IMR-90 (cell line): ENCODE data around the gene GBE1. TPM values are rescaled to one million over a fixed set of nuclear protein-coding genes. Genes with fewer than 3 reads are reported as not detected.
"Not testable (repeated sequence)": the region's sequence is repeated elsewhere in the genome, so short reads cannot be mapped to it uniquely, and the experiment has no call there.

Experiments used
- ATAC-seq: fragments of 200-7000 bp; cut with Tn5 transposase; 2 replicates; pipeline ENCODE4 v1.9.1; 2020; ENCODE audit warnings: low read depth, mild to moderate bottlenecking, moderate library complexity
- BruUV-seq: library from RNA; stranded (reverse); fragments of 400-500 nt; replicated peaks from 2 replicates; lab custom pipeline; 2021; lab: Mats Ljungman, UMichigan
- CTCF ChIA-PET: fragments of 300-600 bp; formaldehyde crosslinking; extraction: SDS; loops from one replicate; lab custom pipeline; 2021; ENCODE audit warnings: antibody characterized with exemption; lab: Yijun Ruan, JAX
- POLR2A ChIA-PET: fragments of 300-600 bp; sonication (Branson Sonifier 250); formaldehyde crosslinking; loops from one replicate; lab custom pipeline; 2022; ENCODE audit warnings: antibody characterized with exemption; ENCODE audit not compliant: unreplicated experiment; lab: Charles Lee
- DNase-seq: peaks from one replicate; pipeline ENCODE4 v3.0.0; 2013
- H2AFZ ChIP-seq: replicated peaks from 2 replicates; pipeline ENCODE3; 2013; ENCODE audit warnings: low read length, mild to moderate bottlenecking; ENCODE audit not compliant: poor library complexity
- H2AK5ac ChIP-seq: 2 replicates; pipeline ENCODE4 v1.6.1; 2013; ENCODE audit warnings: low read depth, low read length, inconsistent platforms
- H2AK9ac ChIP-seq: replicated peaks from 2 replicates; pipeline ENCODE3; 2013; ENCODE audit warnings: mild to moderate bottlenecking, low read depth, low read length, moderate library complexity; ENCODE audit not compliant: poor library complexity
- H2BK120ac ChIP-seq: 2 replicates; pipeline ENCODE4 v1.6.1; 2013; ENCODE audit warnings: low read depth, low read length, inconsistent platforms
- H2BK15ac ChIP-seq: 3 replicates; pipeline ENCODE4 v1.6.1; 2013; ENCODE audit warnings: low read depth, low read length, inconsistent platforms
- H2BK20ac ChIP-seq: 2 replicates; pipeline ENCODE4 v1.6.1; 2013; ENCODE audit warnings: low read depth, mild to moderate bottlenecking, inconsistent platforms, low read length, moderate library complexity
- H2BK5ac ChIP-seq: 2 replicates; pipeline ENCODE4 v1.6.1; 2013; ENCODE audit warnings: mild to moderate bottlenecking, low read depth, low read length, inconsistent platforms; ENCODE audit not compliant: poor library complexity, severe bottlenecking
- H3K14ac ChIP-seq: replicated peaks from 2 replicates; pipeline ENCODE4 v1.6.1; 2013; ENCODE audit warnings: low read depth, low read length, inconsistent platforms
- H3K18ac ChIP-seq: 2 replicates; pipeline ENCODE4 v1.6.1; 2013; ENCODE audit warnings: low read depth, low read length, control low read depth
- H3K23ac ChIP-seq: 2 replicates; pipeline ENCODE4 v1.6.1; 2013; ENCODE audit warnings: low read depth, low read length, inconsistent platforms
- H3K27ac ChIP-seq: 2 replicates; pipeline ENCODE4 v1.5.1; 2013; ENCODE audit warnings: mild to moderate bottlenecking, control low read depth, low read length; ENCODE audit not compliant: insufficient read depth
- H3K27me3 ChIP-seq: 2 replicates; pipeline ENCODE4 v1.6.1; 2013; ENCODE audit warnings: low read length; ENCODE audit not compliant: control insufficient read depth, insufficient read depth
- H3K36me3 ChIP-seq: 2 replicates; pipeline ENCODE4 v1.6.1; 2013; ENCODE audit warnings: low read length, mixed read lengths; ENCODE audit not compliant: control insufficient read depth, insufficient read depth
- H3K4ac ChIP-seq: 2 replicates; pipeline ENCODE4 v1.6.1; 2013; ENCODE audit warnings: low read depth, low read length, inconsistent platforms
- H3K4me1 ChIP-seq: 2 replicates; pipeline ENCODE4 v1.6.1; 2013; ENCODE audit warnings: low read length, mixed read lengths; ENCODE audit not compliant: control insufficient read depth, insufficient read depth
- H3K4me2 ChIP-seq: 2 replicates; pipeline ENCODE4 v1.6.1; 2013; ENCODE audit warnings: low read depth, mild to moderate bottlenecking, control low read depth, low read length, moderate library complexity
- H3K4me3 ChIP-seq: 2 replicates; pipeline ENCODE4 v1.5.1; 2013; ENCODE audit warnings: low read depth, mild to moderate bottlenecking, control low read depth, low read length, moderate library complexity; ENCODE audit not compliant: insufficient read depth
- H3K56ac ChIP-seq: 2 replicates; pipeline ENCODE4 v1.6.1; 2013; ENCODE audit warnings: low read length, inconsistent platforms; ENCODE audit not compliant: insufficient read depth; ENCODE audit errors: extremely low read depth
- H3K79me1 ChIP-seq, 2 experiments: 2 replicates each; pipeline ENCODE4 v1.6.1; 2013; ENCODE audit warnings: low read length in 2 of 2, inconsistent platforms in 1 of 2, low read depth in 1 of 2
- H3K9ac ChIP-seq: 2 replicates; pipeline ENCODE4 v1.6.1; 2013; ENCODE audit warnings: low read depth, low read length, control low read depth
- H3K9me1 ChIP-seq: 2 replicates; pipeline ENCODE4 v1.6.1; 2013; ENCODE audit warnings: low read length, inconsistent platforms; ENCODE audit not compliant: insufficient read depth
- H3K9me3 ChIP-seq: 2 replicates; pipeline ENCODE4 v1.6.1; 2013; ENCODE audit warnings: low read length; ENCODE audit not compliant: control insufficient read depth, insufficient read depth
- H4K20me1 ChIP-seq: 2 replicates; pipeline ENCODE4 v1.6.1; 2013; ENCODE audit warnings: low read length, inconsistent platforms; ENCODE audit not compliant: insufficient read depth
- H4K5ac ChIP-seq: 2 replicates; pipeline ENCODE4 v1.6.1; 2013; ENCODE audit warnings: mild to moderate bottlenecking, low read depth, low read length, control low read depth
- H4K8ac ChIP-seq, 2 experiments: 2 replicates each; pipeline ENCODE4 v1.6.1; 2013; ENCODE audit warnings: low read depth in 2 of 2, low read length in 2 of 2, control low read depth in 1 of 2, inconsistent platforms in 1 of 2
- H4K91ac ChIP-seq: 2 replicates; pipeline ENCODE4 v1.6.1; 2013; ENCODE audit warnings: low read depth, low read length, inconsistent platforms; ENCODE audit not compliant: insufficient read depth
- WGBS, 2 experiments: methylation state at CpG; one replicate each; pipeline versions ENCODE4 v1.1.5 to v1.1.7; 2013; ENCODE audit warnings: missing lambda C conversion rate in 2 of 2; ENCODE audit not compliant: insufficient read length in 1 of 2; ENCODE audit errors: extremely low coverage in 2 of 2; 5-methylcytosine and 5-hydroxymethylcytosine counted together
- dilution Hi-C: fragments of 300-500 bp; cut with HindIII; formaldehyde crosslinking; loops from one replicate; pipeline ENCODE4 v1.14.3; 2018; ENCODE audit warnings: low sequenced_read_pairs; ENCODE audit not compliant: unreplicated experiment
- in situ Hi-C: fragments of 300-500 bp; cut with MboI; formaldehyde crosslinking; loops from 3 replicates; pipeline ENCODE4 v1.14.3; 2019; ENCODE audit warnings: low sequenced_read_pairs, inconsistent platforms, mixed read lengths
- intact Hi-C: fragments of 100-400 bp; cut with micrococcal nuclease; formaldehyde crosslinking; loops from 2 replicates; pipeline ENCODE4 v1.10.0; 2022
- polyA plus RNA-seq, 3 experiments: library from polyadenylated mRNA; depleted of rRNA; stranded (reverse); fragments of >200 nt; gene quantifications; 2 replicates each; pipeline ENCODE4 v1.2.3, GENCODE V29; 2012; ENCODE audit warnings: low replicate concordance in 1 of 3
- total RNA-seq: library from RNA; depleted of rRNA; stranded (reverse); fragments of >200 nt; gene quantifications from 2 replicates; pipeline ENCODE4 v1.2.3, GENCODE V29; 2012

Gene GBE1
- total and polyA plus RNA-seq, 2 of the 4 experiments (the other 2 are of a cell fraction): 36.7 to 90.3 TPM

DNA sequence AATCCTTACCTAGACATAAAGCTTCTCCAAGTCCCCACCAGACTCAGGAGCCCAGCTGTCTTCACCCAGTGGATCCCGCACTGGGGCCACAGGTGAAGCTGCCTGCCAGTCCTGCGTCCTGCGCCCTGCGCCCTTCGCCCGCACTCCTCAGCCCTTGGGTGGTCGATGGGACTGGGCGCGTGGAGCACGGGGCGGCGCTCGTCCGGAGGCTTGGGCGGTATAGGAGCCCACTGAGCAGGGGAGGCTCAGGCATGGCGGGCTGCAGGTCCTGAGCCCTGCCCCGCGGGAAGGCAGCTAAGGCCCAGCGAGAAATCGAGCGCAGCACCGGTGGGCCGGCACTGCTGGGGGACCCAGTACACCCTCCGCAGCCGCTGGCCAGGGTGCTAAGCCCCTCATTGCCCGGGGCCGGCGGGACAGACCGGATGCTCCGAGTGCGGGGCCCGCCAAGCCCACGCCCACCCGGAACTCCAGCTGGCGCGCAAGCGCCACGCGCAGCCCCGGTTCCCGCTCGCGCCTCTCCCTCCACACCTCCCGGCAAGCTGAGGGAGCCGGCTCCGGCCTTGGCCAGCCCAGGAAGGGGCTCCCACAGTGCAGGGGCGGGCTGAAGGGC is 5.9 kb upstream of the GBE1 start:
- DNase-seq, H3K18ac ChIP-seq, dilution Hi-C loops, H3K27me3 ChIP-seq, H4K91ac ChIP-seq, CTCF ChIA-PET, H4K8ac ChIP-seq, H3K4ac ChIP-seq, H2AK5ac ChIP-seq, H2BK15ac ChIP-seq, H3K9me1 ChIP-seq, H3K36me3 ChIP-seq, H2BK120ac ChIP-seq, H3K4me2 ChIP-seq, H3K4me3 ChIP-seq, BruUV-seq, ATAC-seq, H3K14ac ChIP-seq, H3K9ac ChIP-seq, H3K4me1 ChIP-seq, H3K23ac ChIP-seq, H2AK9ac ChIP-seq, H3K56ac ChIP-seq, H2BK20ac ChIP-seq, H3K27ac ChIP-seq, H3K9me3 ChIP-seq, H3K79me1 ChIP-seq, H4K20me1 ChIP-seq, POLR2A ChIA-PET, intact Hi-C loops, H4K5ac ChIP-seq, in situ Hi-C loops, H2AFZ ChIP-seq, H2BK5ac ChIP-seq: not testable (repeated sequence)
- 50% methylated on average over 1 of the region's 47 CpGs; no CpG with 5 or more reads in 1 of the 2 experiments for WGBS, 2 experiments
